Naive B cell (primary cell): ENCODE measurements around the gene TMIGD3. TPM values are rescaled to one million over a fixed set of nuclear protein-coding genes. Genes with fewer than 3 reads are reported as not detected.

Experiments used
- ATAC-seq, 2 donors: fragments of 150-1000 bp; cut with Tn5 transposase; 2 replicates each; pipeline ENCODE4 v1.10.0; 2021; ENCODE audit warnings: low read depth in 2 of 2, mild to moderate bottlenecking in 2 of 2, moderate library complexity in 2 of 2
- DNase-seq: peaks from one replicate; pipeline ENCODE4 v3.0.0; 2022
- H3K27ac Mint-ChIP-seq, 6 donors: one replicate each; pipeline ENCODE4 v1.8.0; 2020 to 2022; ENCODE audit warnings: mild to moderate bottlenecking in 6 of 6, mixed read lengths in 6 of 6, moderate library complexity in 5 of 6, inconsistent platforms in 2 of 6
- H3K27me3 Mint-ChIP-seq, 3 donors: one replicate each; pipeline ENCODE4 v1.8.0; 2021 to 2022; ENCODE audit warnings: mixed read lengths in 3 of 3, mild to moderate bottlenecking in 1 of 3
- H3K36me3 Mint-ChIP-seq, 2 donors: one replicate each; pipeline ENCODE4 v1.8.0; 2020 to 2022; ENCODE audit warnings: mixed read lengths in 2 of 2, inconsistent platforms in 1 of 2, mild to moderate bottlenecking in 1 of 2
- H3K4me1 Mint-ChIP-seq, 3 donors: one replicate each; pipeline ENCODE4 v1.8.0; 2020 to 2022; ENCODE audit warnings: mixed read lengths in 3 of 3, inconsistent platforms in 1 of 3, mild to moderate bottlenecking in 1 of 3, moderate library complexity in 1 of 3
- H3K4me3 Mint-ChIP-seq, 8 donors: one replicate each; pipeline ENCODE4 v1.8.0; 2020 to 2022; ENCODE audit warnings: mild to moderate bottlenecking in 8 of 8, mixed read lengths in 8 of 8, moderate library complexity in 8 of 8, inconsistent platforms in 2 of 8
- H3K9me3 Mint-ChIP-seq, 7 donors: one replicate each; pipeline ENCODE4 v1.8.0; 2020 to 2022; ENCODE audit warnings: mixed read lengths in 7 of 7, mild to moderate bottlenecking in 5 of 7, inconsistent platforms in 2 of 7, moderate library complexity in 1 of 7
- polyA plus RNA-seq, 6 donors: library from polyadenylated mRNA; unstranded; fragments of 300-500 nt; fragmentation: Illumina TruSeq; gene quantifications; one replicate each; pipeline ENCODE4 v1.2.3, GENCODE V29; 2021; ENCODE audit warnings: low read depth in 6 of 6

TMIGD3 gene
- polyA plus RNA-seq, 6 donors from 2014 or later: 0.40 TPM; not detected in 5

- Mint-ChIP-seq H3K4me1 (peaks cover 2 to 13% (median 10%) of the 10 kb centered on the region in 3 donors), H3K36me3 (peaks cover 21 to 24% of the 10 kb centered on the region in 2 donors), H3K4me3 (no peak overlapping the region), H3K9me3 (no peaks in the 10 kb centered on the region), H3K27me3 (no peaks in the 10 kb centered on the region), H3K27ac (no peak overlapping the region)
- no peak for ATAC-seq
- no peak for DNase-seq
Observed at GRCh38 chr1:111465754-111466153, 37.7 kb downstream of the TMIGD3 start.

GRCh38 chr1:111463029-111463683 lies 40.3 kb downstream of the TMIGD3 start:
- ATAC-seq (no peak), DNase-seq (no peak)
- Mint-ChIP-seq H3K36me3 (peaks cover 27 to 29% of the 10 kb centered on the region in 2 donors), H3K9me3 (no peaks in the 10 kb centered on the region), H3K27ac (peak overlapping the region in 5 of 6 donors; percentile 1 to 81 (median 48)), H3K4me1 (peaks cover 2 to 16% (median 10%) of the 10 kb centered on the region in 3 donors), H3K4me3 (no peak overlapping the region), H3K27me3 (no peaks in the 10 kb centered on the region)

- DNase-seq (no peak), ATAC-seq (no peak)
- Mint-ChIP-seq H3K36me3 (peaks cover 33% of the 10 kb centered on the region in 2 donors), H3K9me3 (no peaks in the 10 kb centered on the region), H3K4me3 (no peak overlapping the region), H3K27me3 (no peaks in the 10 kb centered on the region), H3K4me1 (peaks cover 2 to 19% (median 10%) of the 10 kb centered on the region in 3 donors), H3K27ac (peak overlapping the region in 4 of 6 donors; percentile 19 to 81 (median 60))
Observed at GRCh38 chr1:111462370-111463028, 40.9 kb downstream of the TMIGD3 start.

GRCh38 chr1:111461765-111462164 lies 41.7 kb downstream of the TMIGD3 start:
- Mint-ChIP-seq H3K4me3 (no peak overlapping the region), H3K27me3 (no peaks in the 10 kb centered on the region), H3K36me3 (peaks cover 33 to 39% of the 10 kb centered on the region in 2 donors), H3K27ac (no peak overlapping the region), H3K9me3 (no peaks in the 10 kb centered on the region), H3K4me1 (peaks cover 7 to 19% (median 10%) of the 10 kb centered on the region in 3 donors)
- DNase-seq (no peak), ATAC-seq (no peak)

GRCh38 chr1:111455642-111456031 lies 47.8 kb downstream of the TMIGD3 start:
- H3K27ac Mint-ChIP-seq: peak overlapping the region in 5 of 6 donors; percentile 15 to 90 (median 66)
- H3K4me3 Mint-ChIP-seq: peak overlapping the region in 3 of 8 donors; percentile 14 to 60 (median 44)
- H3K9me3 Mint-ChIP-seq: no peaks in the 10 kb centered on the region
- DNase-seq: no peak
- no peaks in the 10 kb centered on the region for H3K27me3 Mint-ChIP-seq
- H3K4me1 Mint-ChIP-seq: peaks cover 27 to 59% (median 55%) of the 10 kb centered on the region in 3 donors
- ATAC-seq: peak; percentile 54 to 55
- H3K36me3 Mint-ChIP-seq: peaks cover 18 to 21% of the 10 kb centered on the region in 2 donors

- H3K27me3 Mint-ChIP-seq: no peaks in the 10 kb centered on the region
- no peaks in the 10 kb centered on the region for H3K9me3 Mint-ChIP-seq
- DNase-seq: no peak
- peak overlapping the region in 4 of 6 donors; percentile 29 to 90 (median 75) for H3K27ac Mint-ChIP-seq
- peak overlapping the region in 3 of 8 donors; percentile 14 to 60 (median 44) for H3K4me3 Mint-ChIP-seq
- H3K4me1 Mint-ChIP-seq: peaks cover 28 to 65% (median 59%) of the 10 kb centered on the region in 3 donors
- H3K36me3 Mint-ChIP-seq: peaks cover 18 to 22% of the 10 kb centered on the region in 2 donors
- ATAC-seq: no peak
Observed at GRCh38 chr1:111454859-111455641, 48.4 kb downstream of the TMIGD3 start.

- peaks cover 40 to 76% (median 72%) of the 10 kb centered on the region in 3 donors for H3K4me1 Mint-ChIP-seq
- ATAC-seq (no peak), DNase-seq (no peak)
- H3K9me3 Mint-ChIP-seq: peaks cover 0 to 2% (median 0%) of the 10 kb centered on the region in 7 donors
- no peaks in the 10 kb centered on the region for H3K27me3 Mint-ChIP-seq
- peaks cover 17 to 29% of the 10 kb centered on the region in 2 donors for H3K36me3 Mint-ChIP-seq
- peak overlapping the region in 1 of 8 donors; percentile 41 for H3K4me3 Mint-ChIP-seq
- H3K27ac Mint-ChIP-seq: peak overlapping the region in 3 of 6 donors; percentile 22 to 78 (median 56)
Observed at GRCh38 chr1:111453706-111454105, 49.7 kb downstream of the TMIGD3 start.

- Mint-ChIP-seq H3K4me3 (peak overlapping the region in 1 of 8 donors; percentile 47), H3K4me1 (peaks cover 47 to 87% (median 78%) of the 10 kb centered on the region in 3 donors), H3K27me3 (no peaks in the 10 kb centered on the region), H3K9me3 (peaks cover 0 to 2% (median 0%) of the 10 kb centered on the region in 7 donors), H3K27ac (peak overlapping the region in 2 of 6 donors; percentile 32 to 41), H3K36me3 (peaks cover 12 to 21% of the 10 kb centered on the region in 2 donors)
- ATAC-seq (no peak), DNase-seq (no peak)
Observed at GRCh38 chr1:111452581-111452980, 50.9 kb downstream of the TMIGD3 start.

GRCh38 chr1:111450185-111450584 lies 53.2 kb downstream of the TMIGD3 start:
- ATAC-seq (no peak), DNase-seq (no peak)
- H3K36me3 Mint-ChIP-seq: peaks cover 5 to 21% of the 10 kb centered on the region in 2 donors
- H3K27ac Mint-ChIP-seq: peak overlapping the region in 5 of 6 donors; percentile 87 to 100 (median 99)
- H3K27me3 Mint-ChIP-seq: no peaks in the 10 kb centered on the region
- H3K9me3 Mint-ChIP-seq: peaks cover 0 to 2% (median 0%) of the 10 kb centered on the region in 7 donors
- peaks cover 45 to 88% (median 85%) of the 10 kb centered on the region in 3 donors for H3K4me1 Mint-ChIP-seq
- H3K4me3 Mint-ChIP-seq: peak overlapping the region; percentile 97 to 100 (median 100)

- H3K27me3 Mint-ChIP-seq: no peaks in the 10 kb centered on the region
- peak in 1 of 2 donors; percentile 0 for ATAC-seq
- DNase-seq: no peak
- H3K36me3 Mint-ChIP-seq: peaks cover 5 to 21% of the 10 kb centered on the region in 2 donors
- H3K9me3 Mint-ChIP-seq: peaks cover 0 to 2% (median 0%) of the 10 kb centered on the region in 7 donors
- peak overlapping the region; percentile 87 to 100 (median 99) for H3K27ac Mint-ChIP-seq
- H3K4me1 Mint-ChIP-seq: peaks cover 45 to 85% (median 80%) of the 10 kb centered on the region in 3 donors
- H3K4me3 Mint-ChIP-seq: peak overlapping the region; percentile 97 to 100 (median 100)
Observed at GRCh38 chr1:111449703-111450017, 53.8 kb downstream of the TMIGD3 start.

- ATAC-seq (peak; percentile 93), DNase-seq (peak; percentile 93)
- Mint-ChIP-seq H3K27ac (peak within 1 kb of the TSS; percentile 87 to 100 (median 99)), H3K9me3 (peaks cover 0 to 2% (median 0%) of the 10 kb centered on the region in 7 donors), H3K36me3 (peaks cover 8 to 21% of the 10 kb centered on the region in 2 donors), H3K4me1 (peaks cover 45 to 80% (median 75%) of the 10 kb centered on the region in 3 donors), H3K27me3 (no peaks in the 10 kb centered on the region), H3K4me3 (peak within 1 kb of the TSS; percentile 97 to 100 (median 100))
Observed at GRCh38 chr1:111448918-111449702, 54.3 kb downstream of the TMIGD3 start, which contains the start of the genes ATP5PB and WDR77. Gene ATP5PB (plus strand): TSS chr1:111449464. CDS start chr1:111449542, 78 bp downstream. Gene WDR77 (minus strand): TSS chr1:111449256. CDS start chr1:111449169, 87 bp downstream.

- Mint-ChIP-seq H3K4me1 (peaks cover 42 to 78% (median 71%) of the 10 kb centered on the region in 3 donors), H3K27ac (peak overlapping the region; percentile 73 to 100 (median 98)), H3K36me3 (peaks cover 14 to 21% of the 10 kb centered on the region in 2 donors), H3K4me3 (peak overlapping the region; percentile 97 to 100 (median 100)), H3K27me3 (no peaks in the 10 kb centered on the region), H3K9me3 (peaks cover 0 to 2% (median 0%) of the 10 kb centered on the region in 7 donors)
- ATAC-seq: peak; percentile 29
- DNase-seq: peak; percentile 15
Observed at GRCh38 chr1:111448482-111448917, 54.9 kb downstream of the TMIGD3 start.
